Heart right ventricle (tissue), 16 donors: ENCODE data around the gene ATP6V0D1. TPM values are rescaled to one million over a fixed set of nuclear protein-coding genes. Genes with fewer than 3 reads are reported as not detected.
"Not testable (repeated sequence)": the region's sequence is repeated elsewhere in the genome, so short reads cannot be mapped to it uniquely, and the experiment has no call there.

Experiments
- ATAC-seq, 8 donors: fragments of 200-7000 bp; cut with Tn5 transposase; one replicate each; pipeline ENCODE4 v1.9.1; 2020; ENCODE audit warnings: mild to moderate bottlenecking in 8 of 8, moderate library complexity in 8 of 8, moderate number of reproducible peaks in 1 of 8
- DNase-seq, 2 donors: peaks; one replicate each; pipeline ENCODE4 v3.0.0-alpha.2; 2020
- H3K27ac ChIP-seq, 10 donors: fragments of 200-600 bp; sonication (generic) in 2 of 10; one replicate each; pipeline versions ENCODE4 v1.5.0 to v1.8.0; 2020 to 2022; ENCODE audit warnings: mild to moderate bottlenecking in 3 of 10
- H3K27me3 ChIP-seq, 7 donors: fragments of 200-600 bp; one replicate each; pipeline ENCODE4 v1.8.0; 2021 to 2022; ENCODE audit warnings: mild to moderate bottlenecking in 2 of 7
- H3K36me3 ChIP-seq, 9 donors: fragments of 200-600 bp; sonication (generic) in 1 of 9; one replicate each; pipeline versions ENCODE4 v1.5.0 to v1.8.0; 2020 to 2022; ENCODE audit warnings: mild to moderate bottlenecking in 2 of 9
- H3K4me1 ChIP-seq, 9 donors: fragments of 200-600 bp; sonication (generic) in 1 of 9; one replicate each; pipeline versions ENCODE4 v1.5.0 to v1.8.0; 2020 to 2022; ENCODE audit warnings: mild to moderate bottlenecking in 4 of 9
- H3K4me3 ChIP-seq, 10 donors: fragments of 200-600 bp; sonication (generic) in 2 of 10; one replicate each; pipeline versions ENCODE4 v1.5.0 to v1.8.0; 2020 to 2022; ENCODE audit warnings: mild to moderate bottlenecking in 7 of 10, moderate library complexity in 2 of 10
- H3K9me3 ChIP-seq, 11 donors: fragments of 200-600 bp in 10 of 11; sonication (generic) in 2 of 11; one replicate each; pipeline versions ENCODE4 v1.5.0 to v1.8.0; 2013 to 2022; ENCODE audit warnings: mild to moderate bottlenecking in 2 of 11, control low read depth in 1 of 11, moderate library complexity in 1 of 11
- WGBS, 2 donors: extraction: QIAGEN DNeasy Blood & Tissue Kit; methylation state at CpG; one replicate each; pipeline ENCODE4 v1.1.7; 2013; ENCODE audit warnings: inconsistent platforms in 1 of 2; 5-methylcytosine and 5-hydroxymethylcytosine counted together
- intact Hi-C, 10 donors: fragments of 100-400 bp; cut with DNase I; formaldehyde crosslinking; loops; one replicate each; pipeline versions ENCODE4 v1.11.1 to v1.14.2; 2022
- polyA plus RNA-seq, 2 donors: library from polyadenylated mRNA; stranded (reverse); fragments of 200-250 nt; gene quantifications; one replicate each; pipeline ENCODE4 v1.2.3, GENCODE V29; 2013
- total RNA-seq, 10 donors: library from RNA; stranded (reverse); fragmentation: NEBNext Ultra II Directional in 3 of 10; extraction: Animal tissue kit (Norgen Biotek cat#: 25700) in 3 of 10; gene quantifications; one replicate each; pipeline versions ENCODE4 v1.2.1 to v1.2.4, GENCODE V29; 2021 to 2023
- TF ChIP-seq, protein P1 (sequence below), 9 donors: fragments of 200-600 bp; sonication (generic) in 2 of 9; IDR thresholded peaks; one replicate each; pipeline versions ENCODE4 v1.5.0 to v1.8.0; 2021 to 2022; ENCODE audit warnings: antibody characterized with exemption in 9 of 9, mild to moderate bottlenecking in 5 of 9, moderate library complexity in 1 of 9
- donor health status: Arrhythmogenic right ventricular cardiomyopathy.
- donor health status: ischemic (EF 13 %, LVEDD 7.1; RV severe dilation, severe dysfunction).
- donor health status: healthy with polysubstance abuse.
- donor health status: DM: no; HTN: yes; CAD: no.
- donor health status: DM: no; HTN: no; CAD: no.
- donor health status: ischemic (EF 25% LVEDD 6.9; RV normal size, moderate dysfunction).
- donor health status: ischemic (EF 25% LVEDD 5.7; RV mildly dilated, moderate dysfunction).
- donor health status: healthy.
- donor health status: DM: yes; HTN: yes; CAD: no.
- donor health status: Ischemic cardiomyopathy.
- donor health status: ischemic (EF 35%, LVEDD 5.7; RV mildly dilated, moderate dysfunction).
- donor health status: nonischemic (EF 11% LVEDD 7.7; RV severe dilation, severe dysfunction).
- donor health status: DM: yes; HTN: yes; CAD: no.
- donor health status: PGD.
- donor health status: ischemic (EF 29% LVEDD 5.4; RV normal size, mild dysfunction).
- donor health status: nonischemic (EF 23%, LVEDD 6.1; RV moderate dilation, normal function).

Gene ATP6V0D1
- total and polyA plus RNA-seq, 12 donors = 12.8 to 84.7 (median 67.5) TPM

DNA sequence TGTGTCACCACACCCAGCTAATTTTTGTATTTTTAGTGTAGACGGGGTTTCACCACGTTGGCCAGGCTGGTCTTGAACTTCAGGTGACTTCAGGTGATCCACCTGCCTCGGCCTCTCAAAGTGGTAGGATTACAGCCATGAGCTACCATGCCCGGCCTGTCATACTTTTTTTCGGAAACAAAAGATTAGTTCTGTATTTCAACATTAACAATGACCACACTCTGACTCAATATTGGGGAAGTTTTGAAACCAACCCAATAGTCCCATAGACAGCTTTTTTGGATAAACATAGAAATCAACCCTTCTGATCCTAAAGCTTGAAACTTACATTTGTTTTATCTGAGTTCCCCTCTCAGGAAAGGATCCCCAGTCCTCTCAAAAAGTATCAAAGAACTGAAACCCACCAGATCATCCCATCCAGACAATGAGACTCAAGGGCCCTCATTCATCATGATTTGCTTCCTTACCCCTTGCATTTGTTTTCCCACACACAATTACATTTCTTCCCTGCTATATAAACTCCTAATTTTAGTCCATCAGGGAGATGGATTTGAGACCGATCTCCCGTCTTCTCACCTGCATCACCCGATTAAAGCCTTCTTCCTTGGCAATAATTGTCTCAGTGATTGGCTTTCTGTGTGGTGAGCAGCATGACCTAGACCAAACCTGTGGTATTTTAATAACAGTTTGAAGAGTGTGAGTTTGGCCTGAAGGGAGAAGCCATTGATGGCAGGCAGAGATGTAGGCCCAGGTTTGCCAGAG, 9.6 kb upstream of the ATP6V0D1 start:
- no peaks in the 10 kb centered on the region for H3K27me3 ChIP-seq
- DNase-seq (no peak), ATAC-seq (no peak)
- H3K4me3 ChIP-seq = no peak overlapping the region
- TF ChIP-seq, protein P1, sequence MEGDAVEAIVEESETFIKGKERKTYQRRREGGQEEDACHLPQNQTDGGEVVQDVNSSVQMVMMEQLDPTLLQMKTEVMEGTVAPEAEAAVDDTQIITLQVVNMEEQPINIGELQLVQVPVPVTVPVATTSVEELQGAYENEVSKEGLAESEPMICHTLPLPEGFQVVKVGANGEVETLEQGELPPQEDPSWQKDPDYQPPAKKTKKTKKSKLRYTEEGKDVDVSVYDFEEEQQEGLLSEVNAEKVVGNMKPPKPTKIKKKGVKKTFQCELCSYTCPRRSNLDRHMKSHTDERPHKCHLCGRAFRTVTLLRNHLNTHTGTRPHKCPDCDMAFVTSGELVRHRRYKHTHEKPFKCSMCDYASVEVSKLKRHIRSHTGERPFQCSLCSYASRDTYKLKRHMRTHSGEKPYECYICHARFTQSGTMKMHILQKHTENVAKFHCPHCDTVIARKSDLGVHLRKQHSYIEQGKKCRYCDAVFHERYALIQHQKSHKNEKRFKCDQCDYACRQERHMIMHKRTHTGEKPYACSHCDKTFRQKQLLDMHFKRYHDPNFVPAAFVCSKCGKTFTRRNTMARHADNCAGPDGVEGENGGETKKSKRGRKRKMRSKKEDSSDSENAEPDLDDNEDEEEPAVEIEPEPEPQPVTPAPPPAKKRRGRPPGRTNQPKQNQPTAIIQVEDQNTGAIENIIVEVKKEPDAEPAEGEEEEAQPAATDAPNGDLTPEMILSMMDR (IDR thresholded peaks at IDR 0.05) = no peak
- WGBS, 2 donors = 91 to 92% methylated on average over 8 of the region's 8 CpGs
- intact Hi-C loops = loop anchor here in 1 of 10 donors (10.0 kb wide), 1 partner anchor 174 kb away; the partner anchor contains the start of genes ACD, C16orf86, ENKD1 and PARD6A
- peak overlapping the region in 5 of 10 donors; percentile 25 to 82 (median 58) for H3K27ac ChIP-seq
- H3K9me3 ChIP-seq = no peaks in the 10 kb centered on the region
- peaks cover 2 to 84% (median 16%) of the 10 kb centered on the region in 9 donors for H3K4me1 ChIP-seq
- peaks cover 0 to 22% (median 0%) of the 10 kb centered on the region in 9 donors for H3K36me3 ChIP-seq

DNA sequence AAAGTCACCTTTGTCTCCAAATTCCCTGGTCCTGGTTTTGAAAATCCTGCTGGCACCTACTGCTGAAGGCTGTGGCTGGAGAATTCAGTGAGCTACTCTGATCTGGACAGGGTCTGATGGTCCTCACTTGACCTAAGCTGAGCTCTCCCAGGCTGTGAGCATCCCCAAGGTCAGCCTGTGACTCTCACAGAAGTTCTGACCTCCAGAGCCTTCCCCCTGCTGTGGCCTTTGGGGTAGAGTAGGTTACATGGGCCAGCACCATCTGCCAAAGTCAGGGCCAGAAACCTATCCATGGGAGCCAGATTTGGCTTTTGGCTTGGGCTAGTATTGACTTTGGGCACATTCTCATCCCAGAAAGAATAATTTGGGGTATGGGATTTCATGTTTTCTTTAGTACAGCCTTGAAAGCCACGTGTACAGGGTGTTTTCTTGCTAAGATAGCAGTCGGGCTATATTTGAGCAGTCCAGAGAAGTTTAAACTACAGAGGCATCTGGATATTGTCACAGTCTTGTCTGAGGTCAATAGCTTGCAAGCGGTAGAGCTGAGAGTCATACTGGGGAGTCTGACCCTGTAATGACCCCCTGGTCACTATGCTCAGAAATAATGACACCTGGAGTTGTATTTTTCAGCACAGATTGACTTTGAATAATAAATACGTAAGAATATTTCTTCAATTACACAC, 8.6 kb upstream of the ATP6V0D1 start:
- WGBS, 2 donors = 36 to 44% methylated on average over 4 of the region's 4 CpGs
- peaks cover 0 to 31% (median 7%) of the 10 kb centered on the region in 9 donors for H3K36me3 ChIP-seq
- intact Hi-C loops = loop anchor here in 1 of 10 donors (10.0 kb wide), 1 partner anchor 175 kb away; the partner anchor contains the start of genes ACD, C16orf86, ENKD1 and PARD6A
- ATAC-seq (peak in 6 of 8 donors; percentile 26 to 69 (median 54)), DNase-seq (no peak)
- peak overlapping the region in 9 of 10 donors; percentile 1 to 81 (median 57) for H3K27ac ChIP-seq
- no peaks in the 10 kb centered on the region for H3K9me3 ChIP-seq
- TF ChIP-seq, protein P1 (IDR thresholded peaks at IDR 0.05) = no peak
- H3K4me3 ChIP-seq = no peak overlapping the region
- peaks cover 2 to 84% (median 16%) of the 10 kb centered on the region in 9 donors for H3K4me1 ChIP-seq
- no peaks in the 10 kb centered on the region for H3K27me3 ChIP-seq

DNA sequence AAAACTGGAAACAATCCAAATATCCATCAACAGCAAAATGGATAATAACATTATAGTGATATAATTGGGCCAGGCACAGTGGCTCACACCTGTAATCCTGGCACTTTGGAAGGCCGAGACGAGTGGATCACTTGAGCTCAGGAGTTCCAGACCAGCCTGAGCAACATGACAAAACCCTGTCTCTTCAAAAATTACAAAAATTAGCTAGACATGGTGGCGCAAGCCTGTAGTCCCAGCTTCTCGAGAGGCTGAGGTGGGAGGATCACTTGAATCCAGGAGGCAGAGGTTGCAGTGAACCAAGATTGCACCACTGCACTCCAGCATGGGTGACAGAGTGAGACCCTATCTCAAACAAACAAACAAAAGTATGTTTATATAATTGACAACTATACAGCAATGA, 6.6 kb upstream of the ATP6V0D1 start:
- H3K27me3 ChIP-seq, ATAC-seq, H3K9me3 ChIP-seq, intact Hi-C loops, H3K4me3 ChIP-seq, DNase-seq: not testable (repeated sequence)
- peak overlapping the region in 1 of 10 donors; percentile 46 for H3K27ac ChIP-seq
- H3K36me3 ChIP-seq = peaks cover 0 to 28% (median 11%) of the 10 kb centered on the region in 9 donors
- H3K4me1 ChIP-seq = peaks cover 2 to 77% (median 26%) of the 10 kb centered on the region in 9 donors
- 86 to 91% methylated on average over 4 of the region's 4 CpGs for WGBS, 2 donors

DNA sequence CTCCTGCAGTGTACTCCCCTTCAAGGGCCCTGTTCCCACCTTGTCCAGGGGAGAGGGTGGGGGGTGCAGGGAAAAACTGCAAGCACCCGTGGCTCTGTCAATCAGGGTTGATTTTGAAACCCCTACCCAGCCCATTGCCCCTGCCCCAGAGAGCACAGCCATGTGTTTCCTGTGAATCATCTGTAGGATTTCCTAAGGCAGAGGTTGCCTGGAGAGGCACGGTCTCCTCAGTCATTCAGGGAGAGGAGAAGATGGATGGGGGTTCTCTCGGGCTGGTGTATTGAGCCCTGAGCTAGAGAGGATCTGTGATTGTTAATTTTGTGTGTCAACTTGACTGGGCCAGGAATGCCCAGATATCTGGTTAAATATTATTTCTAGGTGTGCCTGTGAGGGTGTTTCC, 5.8 kb upstream of the ATP6V0D1 start:
- ATAC-seq = no peak
- DNase-seq = no peak
- intact Hi-C loops = no loop called here
- 68 to 80% methylated on average over 3 of the region's 3 CpGs for WGBS, 2 donors
- Histone ChIP-seq H3K9me3 (no peaks in the 10 kb centered on the region), H3K36me3 (peaks cover 0 to 23% (median 11%) of the 10 kb centered on the region in 9 donors), H3K27ac (peak overlapping the region in 1 of 10 donors; percentile 46), H3K4me1 (peaks cover 2 to 77% (median 33%) of the 10 kb centered on the region in 9 donors), H3K4me3 (no peak overlapping the region), H3K27me3 (no peaks in the 10 kb centered on the region)
- TF ChIP-seq, protein P1 (IDR thresholded peaks at IDR 0.05) = no peak
